SK-N-MC (cell line): ENCODE measurements around the gene MAP3K7CL.

ENCODE experiments used
- EZH2 ChIP-seq: fragments of 200-600 bp; sonication (generic); IDR thresholded peaks from one replicate; pipeline ENCODE4 v1.6.1; 2017; ENCODE audit warnings: antibody characterized with exemption
- FOXP2 ChIP-seq: optimal IDR thresholded peaks from 2 replicates; pipeline ENCODE3; 2011; ENCODE audit warnings: mild to moderate bottlenecking, moderate library complexity; ENCODE audit not compliant: insufficient read depth; ENCODE audit errors: extremely low read length, control extremely low read depth
- POLR2AphosphoS5 ChIP-seq: IDR thresholded peaks from 2 replicates; pipeline ENCODE4 v1.6.1; 2012; ENCODE audit warnings: mild to moderate bottlenecking, low read depth, low read length, borderline replicate concordance

DNA sequence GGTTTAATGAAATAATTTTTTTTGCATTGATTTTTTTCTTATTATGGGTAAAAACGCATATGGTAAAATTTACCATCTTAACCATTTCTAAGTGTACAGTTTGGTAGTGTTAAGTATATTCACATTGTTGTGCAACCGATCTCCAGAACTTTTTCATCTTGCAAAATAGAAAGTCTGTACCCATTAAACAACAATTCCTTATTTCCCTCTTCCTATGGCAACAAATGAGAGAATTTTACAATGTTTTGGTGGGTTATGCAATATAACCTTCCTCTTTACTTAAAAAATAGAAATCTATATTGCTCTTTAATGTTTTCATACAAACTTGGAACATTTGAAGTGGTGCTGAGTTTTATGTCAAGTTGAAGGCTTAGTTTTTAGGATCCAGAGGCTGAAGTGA is 26.6 kb downstream of the MAP3K7CL start:
- TF ChIP-seq POLR2AphosphoS5 (no peak), EZH2 (no peak), FOXP2 (no peak)
